ENCODE data around the gene MAGED1.
"Not testable (repeated sequence)": the region's sequence is repeated elsewhere in the genome, so short reads cannot be mapped to it uniquely, and the experiment has no call there.

MAGED1 gene

DNA sequence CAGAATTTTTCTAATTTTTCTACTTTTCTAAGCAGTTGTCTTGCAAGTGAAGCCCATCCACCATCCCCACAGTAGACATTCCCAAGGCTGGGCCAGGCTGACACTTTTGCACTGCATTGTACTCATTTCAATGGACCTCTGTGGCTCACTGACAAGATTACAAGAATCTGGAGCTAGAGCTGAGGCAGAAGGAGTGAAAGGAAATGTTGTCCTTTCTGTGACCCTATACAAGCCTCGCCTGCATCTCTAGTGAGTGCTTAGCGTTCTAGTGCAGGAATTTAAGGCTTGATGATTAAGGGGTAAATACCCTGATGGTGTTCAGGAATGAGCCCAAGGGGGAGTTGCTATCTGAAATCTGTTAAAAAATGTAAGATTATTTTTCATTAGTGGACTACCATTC is 6.3 kb downstream of the MAGED1 start:
- no peak for DNase-seq (ENCODE audit: low read depth)

DNA sequence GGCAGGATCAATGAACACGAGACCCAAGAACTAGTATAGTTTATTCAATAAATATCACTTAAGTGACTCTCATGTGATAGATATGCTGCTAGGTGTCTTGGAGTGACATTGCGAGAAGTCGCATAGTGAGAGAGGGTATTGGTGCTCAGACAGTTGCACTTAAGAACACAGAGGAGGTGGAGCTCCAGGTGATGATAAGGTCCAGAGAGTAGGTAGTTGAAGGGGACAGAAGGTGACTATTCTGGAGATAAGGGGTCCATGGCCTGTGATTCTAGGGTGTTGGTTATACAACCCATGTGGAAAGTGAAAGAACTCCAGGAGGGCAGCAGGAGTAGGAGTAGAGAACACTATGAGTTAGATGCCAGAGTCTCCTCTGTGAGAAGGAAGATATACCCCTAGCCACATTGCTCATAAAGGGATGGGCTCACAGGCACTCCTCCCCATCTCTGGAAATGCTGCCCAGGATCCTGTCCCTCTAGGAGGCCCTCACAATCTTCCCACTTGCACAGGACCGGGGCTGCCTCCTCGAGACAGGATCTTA is 9.2 kb downstream of the MAGED1 start:
- no peak for DNase-seq (ENCODE audit: low read depth)

DNA sequence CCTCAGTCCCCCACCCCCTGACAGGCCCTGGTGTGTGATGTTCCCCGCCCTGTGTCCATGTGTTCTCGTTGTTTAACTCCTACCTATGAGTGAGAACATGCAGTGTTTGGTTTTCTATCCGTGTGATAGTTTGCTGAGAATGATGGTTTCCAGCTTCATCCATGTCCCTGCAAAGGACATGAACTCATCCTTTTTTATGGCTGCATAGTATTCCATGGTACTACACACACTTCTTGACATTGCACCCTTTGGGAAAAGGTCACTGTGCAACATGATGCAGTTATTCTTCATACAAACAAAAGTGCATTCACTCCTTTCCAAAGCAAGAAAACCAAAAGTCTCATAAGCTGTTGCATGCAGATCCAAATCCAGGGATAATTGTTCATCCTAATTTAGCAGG is 11.7 kb downstream of the MAGED1 start:
- DNase-seq (ENCODE audit: low read depth), result not testable (repeated sequence)

DNA sequence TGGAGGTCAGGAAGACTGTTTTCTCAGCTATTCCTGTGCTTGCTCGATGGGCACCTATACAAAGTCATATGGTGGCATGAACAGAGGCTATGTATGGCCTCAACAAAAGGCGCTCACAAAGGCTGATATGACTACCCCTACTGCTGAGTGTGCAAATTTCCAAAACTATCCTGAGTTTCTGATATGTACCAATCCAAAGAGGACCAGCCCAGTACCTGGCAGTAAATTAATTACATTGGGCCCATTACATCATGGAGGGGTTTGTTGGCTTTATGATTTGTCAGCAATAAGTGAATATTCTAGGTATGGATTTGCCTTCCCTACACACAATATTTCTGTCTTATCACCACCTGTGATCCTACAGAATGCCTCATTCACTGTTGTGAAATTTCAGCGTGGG is 12.3 kb downstream of the MAGED1 start:
- DNase-seq (ENCODE audit: low read depth), result no peak

DNA sequence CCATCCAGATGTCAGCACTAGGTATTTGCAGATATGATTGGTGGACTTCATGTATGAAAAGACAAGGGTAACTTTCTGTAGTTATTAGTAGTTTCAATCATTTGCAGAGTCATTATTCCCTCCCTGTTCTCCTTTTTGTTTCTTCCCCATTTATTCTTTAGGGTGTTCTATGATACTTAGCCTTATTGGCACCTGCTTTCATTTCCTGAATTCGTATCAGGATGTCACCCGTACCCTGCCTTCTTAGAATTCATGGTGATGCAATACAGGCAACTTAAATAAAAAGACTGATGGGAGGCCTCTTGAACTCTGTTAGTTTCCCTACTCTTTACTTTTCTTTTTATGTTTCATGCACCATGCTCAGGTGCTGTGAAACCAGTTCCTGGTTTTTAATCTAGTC is 24.2 kb downstream of the MAGED1 start:
- no peak for DNase-seq (ENCODE audit: low read depth)

DNA sequence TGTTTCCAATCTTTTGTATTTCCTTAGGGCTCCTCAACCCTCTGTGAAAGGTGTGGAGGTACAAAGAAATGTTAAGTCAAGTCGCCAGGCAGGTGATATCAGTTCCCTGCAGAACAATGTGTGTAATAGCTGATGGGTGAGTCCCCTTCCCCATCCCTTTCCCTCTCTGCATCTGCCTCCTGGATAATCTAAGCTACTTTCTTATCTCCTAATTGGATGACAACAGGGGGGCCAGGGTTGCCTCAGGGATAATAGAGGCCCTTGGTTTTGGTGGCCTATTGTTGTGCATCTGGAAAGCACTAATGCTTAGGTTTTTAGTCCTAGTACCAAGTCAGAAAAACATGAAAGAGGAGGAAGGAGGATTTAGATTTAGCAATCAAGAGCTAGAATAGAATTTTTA is 29.1 kb downstream of the MAGED1 start:
- DNase-seq (ENCODE audit: low read depth), result no peak

DNA sequence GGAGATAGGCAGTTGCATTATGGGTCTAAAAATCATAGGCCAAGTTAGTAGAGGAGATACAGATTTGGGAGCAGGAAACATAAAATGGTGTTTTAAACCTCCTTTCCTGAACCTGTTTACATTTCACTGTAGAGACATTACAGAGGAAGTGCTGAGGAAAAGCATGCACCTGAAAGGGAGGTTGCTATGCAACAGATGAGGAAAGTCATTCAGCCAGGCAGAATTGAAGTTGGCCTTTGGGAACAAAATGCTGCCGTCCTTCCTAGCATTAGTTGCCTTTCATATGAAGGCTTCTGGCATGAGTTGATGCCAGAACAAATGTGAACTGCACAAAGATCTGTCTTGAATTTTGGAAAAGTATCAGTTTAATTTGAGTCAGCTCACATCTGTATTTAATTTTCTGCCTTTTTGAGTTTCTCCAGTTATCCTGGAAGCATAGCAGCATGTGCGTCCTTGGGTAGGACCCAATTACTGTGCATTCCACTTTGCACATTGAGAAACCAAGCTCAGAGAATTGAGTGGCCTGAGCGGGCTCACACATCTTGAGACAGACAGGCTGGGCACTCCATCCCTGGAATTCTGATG is 38.2 kb downstream of the MAGED1 start:
- no peak for DNase-seq (ENCODE audit: low read depth)

Measured in stimulated activated CD8-positive, alpha-beta memory T cell treated with anti-CD3 and anti-CD28 coated beads, Interleukin-15, amount 100 ng/mL, for 1 hour (primary cell).